ENCODE measurements around the gene FOXR1.

The FOXR1 gene

DNA sequence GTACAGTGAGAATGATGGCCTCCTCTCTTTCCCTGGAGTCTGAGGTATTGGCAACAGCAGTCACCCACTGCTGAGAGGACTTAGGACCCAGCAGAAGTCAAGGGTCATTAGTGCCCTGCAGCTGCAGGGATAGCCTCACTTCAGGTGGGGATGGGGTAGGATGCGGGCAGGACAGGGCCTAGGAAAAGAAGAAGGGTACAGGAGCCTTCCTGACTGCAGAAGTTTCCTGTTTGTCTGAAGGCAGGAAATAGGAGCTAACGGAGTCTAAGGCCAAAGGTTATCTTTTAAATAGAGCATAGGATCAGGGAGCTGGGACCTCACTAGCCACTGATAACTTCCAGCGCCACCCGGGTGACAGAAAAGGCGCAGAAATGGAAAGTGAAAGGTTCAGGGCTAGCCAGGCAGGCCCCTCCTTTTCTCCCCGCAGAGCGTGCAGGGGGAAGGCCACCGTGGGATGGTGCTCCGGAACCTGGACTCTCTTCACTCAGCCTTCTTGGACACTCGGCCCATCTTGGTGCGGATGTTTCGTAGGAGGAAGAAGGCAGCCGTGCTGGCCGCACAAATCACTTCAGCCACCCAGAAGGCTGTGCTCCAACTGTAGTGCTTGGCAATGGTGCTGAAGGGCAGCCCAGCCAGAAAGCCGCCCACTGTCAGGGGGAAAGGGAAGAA, 53.0 kb downstream of the FOXR1 start:
- Mint-ChIP-seq H3K27me3 (ENCODE audit: low read depth) (no peaks in the 10 kb centered on the region), H3K27ac (peak overlapping the region; percentile 52), H3K4me1 (ENCODE audit: low read depth) (peaks cover 32% of the 10 kb centered on the region), H3K9me3 (no peaks in the 10 kb centered on the region), H3K4me3 (no peak overlapping the region), H3K36me3 (ENCODE audit: low read depth) (peaks cover 41% of the 10 kb centered on the region)

DNA sequence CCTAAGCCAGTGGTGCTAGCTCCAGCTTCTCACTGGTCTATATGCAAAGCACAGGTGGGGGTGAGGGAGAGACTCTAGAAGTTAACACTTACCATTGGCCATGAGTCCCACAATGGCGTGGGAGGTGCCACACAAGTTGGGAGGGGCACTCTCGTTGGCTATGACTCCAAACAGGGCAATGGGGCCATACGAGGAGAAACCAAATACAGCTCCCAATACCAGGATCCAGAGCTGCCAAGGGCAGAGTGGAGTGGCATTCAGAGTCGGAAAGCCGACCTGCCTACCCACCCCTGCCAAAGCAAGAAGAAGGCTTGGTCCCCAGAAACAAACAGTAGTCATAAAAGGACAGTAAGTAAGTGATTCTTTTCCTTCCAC, 53.5 kb downstream of the FOXR1 start:
- H3K27me3 Mint-ChIP-seq (ENCODE audit: low read depth), result no peaks in the 10 kb centered on the region
- H3K4me1 Mint-ChIP-seq (ENCODE audit: low read depth), result peaks cover 31% of the 10 kb centered on the region
- no peak overlapping the region for H3K27ac Mint-ChIP-seq
- H3K36me3 Mint-ChIP-seq (ENCODE audit: low read depth), result peaks cover 36% of the 10 kb centered on the region
- no peak overlapping the region for H3K4me3 Mint-ChIP-seq
- no peaks in the 10 kb centered on the region for H3K9me3 Mint-ChIP-seq

DNA sequence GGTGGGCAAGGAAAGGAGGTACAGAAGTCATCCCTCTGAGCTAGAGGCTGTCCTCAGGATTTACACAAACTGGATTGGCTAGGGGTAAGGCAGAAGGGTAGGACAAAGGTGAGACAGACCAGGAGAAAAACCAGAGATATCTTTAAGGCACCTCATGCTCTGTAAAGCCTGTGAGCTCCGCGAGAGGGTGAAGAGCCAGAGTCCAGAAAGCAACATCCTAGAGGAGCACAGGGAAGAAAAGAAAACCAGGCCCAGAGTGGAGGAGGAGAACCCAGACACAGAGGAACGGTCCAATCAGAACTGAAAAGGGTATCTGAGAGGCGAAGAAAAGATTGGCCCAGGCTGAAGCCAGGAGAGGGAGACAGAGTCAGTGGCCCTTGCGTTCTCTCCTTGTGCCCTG, 54.0 kb downstream of the FOXR1 start:
- H3K4me1 Mint-ChIP-seq (ENCODE audit: low read depth), result peaks cover 30% of the 10 kb centered on the region
- H3K4me3 Mint-ChIP-seq, result no peak overlapping the region
- no peaks in the 10 kb centered on the region for H3K9me3 Mint-ChIP-seq
- peaks cover 35% of the 10 kb centered on the region for H3K36me3 Mint-ChIP-seq (ENCODE audit: low read depth)
- no peaks in the 10 kb centered on the region for H3K27me3 Mint-ChIP-seq (ENCODE audit: low read depth)
- peak overlapping the region; percentile 41 for H3K27ac Mint-ChIP-seq

DNA sequence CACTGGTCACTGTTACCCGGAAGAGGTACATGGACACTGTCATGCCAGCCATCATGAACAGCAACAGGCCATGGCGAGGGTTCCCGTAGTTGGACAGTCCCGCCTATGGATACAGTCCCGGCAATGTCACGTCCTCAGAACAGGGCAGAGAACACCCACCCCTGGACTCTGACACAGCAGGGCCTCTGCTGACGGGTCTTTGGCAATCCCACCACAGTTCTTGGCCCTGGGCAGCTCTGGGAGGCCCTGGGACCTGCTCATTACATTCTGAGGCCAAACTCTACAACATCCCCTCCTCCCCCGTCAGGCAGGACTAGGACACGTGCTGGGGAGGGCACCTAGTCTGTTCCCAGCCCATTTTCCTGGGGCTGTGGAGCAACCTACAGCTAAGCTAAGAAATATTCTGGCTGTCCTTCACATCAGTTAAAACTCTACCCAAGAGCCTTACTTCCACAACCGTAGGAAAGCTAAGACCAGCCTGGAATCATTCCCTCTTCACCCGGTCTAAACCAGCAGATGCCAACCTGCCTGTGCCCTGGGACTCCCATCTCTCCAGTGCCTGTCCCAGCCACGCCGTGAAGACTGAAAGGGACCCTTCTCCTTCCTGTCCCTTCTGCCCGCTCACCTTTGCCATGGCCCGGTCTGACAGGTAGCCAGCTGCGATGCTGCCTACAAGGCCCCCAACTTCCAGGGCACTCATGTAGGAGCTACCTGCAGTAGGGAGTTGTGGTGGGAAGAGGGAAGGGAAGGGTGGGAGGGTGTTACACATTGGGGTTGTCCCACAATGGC, 54.6 kb downstream of the FOXR1 start:
- peaks cover 30% of the 10 kb centered on the region for H3K4me1 Mint-ChIP-seq (ENCODE audit: low read depth)

DNA sequence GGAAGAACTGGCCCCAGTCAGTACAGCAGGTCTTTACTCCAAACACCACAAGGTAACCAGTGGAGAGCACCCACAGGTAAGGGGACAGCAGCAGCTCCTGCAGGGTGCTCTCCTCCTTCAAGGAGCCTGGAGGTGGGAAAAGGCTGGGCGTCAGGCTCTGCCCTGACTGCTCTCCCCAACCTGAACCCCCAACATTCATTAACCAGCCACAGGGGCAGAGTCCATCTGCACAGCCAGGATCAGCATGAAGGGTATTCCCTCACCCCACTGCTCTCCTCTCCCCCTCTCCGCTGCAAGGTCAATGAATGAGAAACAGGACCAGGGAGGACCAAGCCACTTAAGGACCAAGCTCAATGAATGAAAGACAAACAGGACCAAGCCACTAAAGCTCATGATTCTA, 55.4 kb downstream of the FOXR1 start:
- no peak overlapping the region for H3K27ac Mint-ChIP-seq
- H3K36me3 Mint-ChIP-seq (ENCODE audit: low read depth), result peaks cover 26% of the 10 kb centered on the region
- H3K9me3 Mint-ChIP-seq, result no peaks in the 10 kb centered on the region
- H3K4me1 Mint-ChIP-seq (ENCODE audit: low read depth), result peaks cover 26% of the 10 kb centered on the region
- no peaks in the 10 kb centered on the region for H3K27me3 Mint-ChIP-seq (ENCODE audit: low read depth)
- no peak overlapping the region for H3K4me3 Mint-ChIP-seq

More for the DNA sequence above, 54.6 kb downstream of the FOXR1 start:
- Mint-ChIP-seq H3K36me3 (ENCODE audit: low read depth) (peaks cover 34% of the 10 kb centered on the region), H3K27ac (no peak overlapping the region), H3K4me3 (no peak overlapping the region), H3K27me3 (ENCODE audit: low read depth) (no peaks in the 10 kb centered on the region), H3K9me3 (no peaks in the 10 kb centered on the region)

DNA sequence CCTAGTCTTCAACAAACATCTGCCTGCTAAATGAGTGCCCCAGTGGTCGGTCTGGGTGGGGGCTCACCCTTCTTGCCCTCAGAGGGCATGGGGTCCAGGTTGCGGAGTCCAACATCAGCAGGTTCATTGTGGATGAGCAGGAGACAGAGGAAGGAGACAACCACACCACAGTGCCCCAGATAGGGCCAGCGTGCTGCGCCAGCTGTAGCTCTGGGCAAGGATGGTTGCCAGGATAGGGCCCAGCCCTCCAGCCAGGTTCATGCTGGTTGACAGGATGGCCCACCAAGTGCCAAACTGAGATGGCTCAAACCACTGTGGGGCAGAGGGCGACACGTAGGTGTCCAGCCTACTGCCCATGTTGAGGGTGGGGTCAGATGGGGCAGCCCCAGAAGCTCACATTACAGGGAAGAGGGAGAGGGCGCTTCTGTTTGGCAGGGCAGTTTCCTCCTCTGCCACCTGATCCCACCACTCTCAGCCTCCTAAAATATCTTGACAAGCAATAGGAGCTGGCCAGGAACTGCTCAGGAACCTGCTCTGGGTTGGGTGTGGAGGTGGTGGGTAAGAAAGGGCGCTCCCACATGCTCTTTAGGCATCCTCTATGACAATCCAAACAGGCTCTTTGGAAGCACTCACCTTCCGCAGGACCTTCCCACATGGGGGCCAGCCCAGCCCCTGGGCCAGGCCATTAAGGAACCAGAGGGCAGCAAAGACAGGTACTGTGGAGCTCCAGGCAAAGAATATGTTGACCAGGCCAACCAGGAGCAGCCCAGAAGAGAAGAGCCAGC, 56.2 kb downstream of the FOXR1 start:
- Mint-ChIP-seq H3K4me1 (ENCODE audit: low read depth) (peaks cover 24% of the 10 kb centered on the region), H3K27ac (peak overlapping the region; percentile 26), H3K9me3 (no peaks in the 10 kb centered on the region), H3K36me3 (ENCODE audit: low read depth) (peaks cover 22% of the 10 kb centered on the region), H3K4me3 (no peak overlapping the region), H3K27me3 (ENCODE audit: low read depth) (no peaks in the 10 kb centered on the region)

DNA sequence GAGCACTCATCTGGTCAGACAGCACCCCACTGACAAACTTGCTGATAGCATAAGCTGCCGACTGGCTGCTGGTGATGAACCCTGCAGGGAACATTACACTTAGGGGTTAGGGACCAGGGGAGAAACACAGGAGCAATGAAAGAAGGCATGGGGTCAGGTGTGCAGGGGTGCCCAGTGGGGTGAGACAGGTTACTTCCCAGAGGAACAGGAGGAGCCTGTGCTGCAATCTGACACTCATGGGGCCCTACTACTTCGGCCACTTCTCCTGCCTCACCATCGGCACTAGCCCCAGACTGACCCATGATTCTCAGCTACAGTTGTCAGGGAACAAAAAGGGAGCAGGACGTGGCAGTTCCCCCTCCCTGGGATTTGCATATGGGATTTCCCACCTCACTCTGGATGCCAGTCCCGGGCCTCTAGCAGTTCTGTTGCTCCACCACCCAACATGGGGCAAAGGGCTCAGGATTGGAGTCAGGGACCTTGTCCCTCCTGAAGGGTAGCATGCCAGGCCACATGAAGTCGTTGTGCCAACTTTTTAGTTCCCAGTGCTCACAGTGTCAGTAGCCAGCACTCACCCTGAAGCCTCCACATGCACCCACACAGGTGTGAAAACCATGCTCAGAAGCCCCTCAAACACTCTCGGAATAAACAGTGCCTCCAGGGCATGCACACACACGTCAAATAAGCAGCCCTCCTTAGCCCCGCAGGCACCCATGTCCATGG, 56.9 kb downstream of the FOXR1 start:
- no peaks in the 10 kb centered on the region for H3K9me3 Mint-ChIP-seq
- peaks cover 20% of the 10 kb centered on the region for H3K36me3 Mint-ChIP-seq (ENCODE audit: low read depth)
- H3K27ac Mint-ChIP-seq, result no peak overlapping the region
- peaks cover 22% of the 10 kb centered on the region for H3K4me1 Mint-ChIP-seq (ENCODE audit: low read depth)
- H3K4me3 Mint-ChIP-seq, result no peak overlapping the region
- no peaks in the 10 kb centered on the region for H3K27me3 Mint-ChIP-seq (ENCODE audit: low read depth)

DNA sequence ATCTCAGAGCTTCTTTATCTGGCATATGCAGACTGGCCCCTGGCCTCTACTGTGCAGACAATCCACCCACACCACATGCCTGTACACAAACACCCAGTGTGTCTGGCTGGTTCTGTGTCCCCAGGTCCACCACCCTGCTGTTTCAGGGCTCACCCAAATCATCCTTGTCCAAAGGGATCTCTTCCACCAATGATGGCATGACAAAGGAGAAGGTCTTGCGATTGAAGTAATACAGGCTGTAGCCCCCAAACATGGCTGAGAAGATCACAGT, 57.4 kb downstream of the FOXR1 start:
- H3K9me3 Mint-ChIP-seq, result no peaks in the 10 kb centered on the region
- H3K27me3 Mint-ChIP-seq (ENCODE audit: low read depth), result no peaks in the 10 kb centered on the region
- no peak overlapping the region for H3K27ac Mint-ChIP-seq
- H3K4me1 Mint-ChIP-seq (ENCODE audit: low read depth), result peaks cover 20% of the 10 kb centered on the region
- H3K4me3 Mint-ChIP-seq, result peak overlapping the region; percentile 77
- peaks cover 17% of the 10 kb centered on the region for H3K36me3 Mint-ChIP-seq (ENCODE audit: low read depth)

DNA sequence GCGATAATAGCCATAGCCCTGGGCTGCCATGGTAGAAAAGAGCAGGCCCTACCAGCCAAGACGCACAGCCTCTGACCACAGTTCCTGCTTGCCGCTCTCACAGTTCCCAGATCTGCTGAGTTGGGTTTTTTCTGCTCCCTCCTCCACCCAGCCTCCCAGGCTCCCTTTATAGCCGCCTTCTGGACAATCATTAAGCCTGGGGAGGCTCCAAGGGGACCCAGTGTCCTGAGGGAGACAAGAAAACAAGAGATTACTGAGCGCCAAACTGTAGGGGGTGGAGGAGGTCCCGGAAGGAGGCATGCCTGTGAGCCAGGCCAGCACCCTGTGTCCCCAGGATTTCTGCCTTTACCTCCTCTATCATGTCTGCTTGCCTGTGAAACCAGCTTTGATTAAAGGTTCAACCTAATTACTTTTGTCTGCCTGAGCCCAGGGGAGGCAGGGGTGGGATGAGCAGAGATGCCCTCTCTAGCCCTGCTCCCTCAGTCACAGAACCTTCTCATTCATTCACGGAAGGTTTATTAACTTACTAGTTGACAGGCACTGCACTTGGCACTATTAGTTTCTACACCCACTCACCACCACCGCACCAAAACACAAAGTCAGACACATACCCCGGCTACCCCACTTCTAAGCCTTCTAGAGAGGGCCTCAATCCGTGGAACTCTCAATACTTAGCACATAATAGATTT, 57.9 kb downstream of the FOXR1 start:
- Mint-ChIP-seq H3K36me3 (ENCODE audit: low read depth) (peaks cover 12% of the 10 kb centered on the region), H3K27me3 (ENCODE audit: low read depth) (no peaks in the 10 kb centered on the region), H3K9me3 (no peaks in the 10 kb centered on the region), H3K27ac (peak overlapping the region; percentile 70), H3K4me3 (peak overlapping the region; percentile 77), H3K4me1 (ENCODE audit: low read depth) (peaks cover 18% of the 10 kb centered on the region)

DNA sequence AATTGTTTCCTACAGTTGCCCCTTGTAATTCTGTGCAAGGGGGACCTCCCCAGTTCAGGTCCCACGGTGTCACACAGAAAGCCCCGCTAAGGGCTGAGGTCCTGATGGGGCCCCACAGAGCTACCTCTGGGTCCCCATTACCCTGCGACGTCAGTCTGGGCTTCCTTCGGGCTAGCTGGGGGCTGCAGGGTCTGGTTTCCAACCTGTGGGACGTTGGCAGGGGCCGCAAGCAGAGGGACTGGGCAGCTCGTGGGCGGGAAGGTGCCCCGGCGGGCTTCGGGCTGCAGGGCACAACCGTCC, 58.4 kb downstream of the FOXR1 start:
- no peaks in the 10 kb centered on the region for H3K9me3 Mint-ChIP-seq
- H3K36me3 Mint-ChIP-seq (ENCODE audit: low read depth), result peaks cover 8% of the 10 kb centered on the region
- no peaks in the 10 kb centered on the region for H3K27me3 Mint-ChIP-seq (ENCODE audit: low read depth)
- H3K27ac Mint-ChIP-seq, result peak overlapping the region; percentile 70
- H3K4me1 Mint-ChIP-seq (ENCODE audit: low read depth), result peaks cover 17% of the 10 kb centered on the region
- peak overlapping the region; percentile 77 for H3K4me3 Mint-ChIP-seq

DNA sequence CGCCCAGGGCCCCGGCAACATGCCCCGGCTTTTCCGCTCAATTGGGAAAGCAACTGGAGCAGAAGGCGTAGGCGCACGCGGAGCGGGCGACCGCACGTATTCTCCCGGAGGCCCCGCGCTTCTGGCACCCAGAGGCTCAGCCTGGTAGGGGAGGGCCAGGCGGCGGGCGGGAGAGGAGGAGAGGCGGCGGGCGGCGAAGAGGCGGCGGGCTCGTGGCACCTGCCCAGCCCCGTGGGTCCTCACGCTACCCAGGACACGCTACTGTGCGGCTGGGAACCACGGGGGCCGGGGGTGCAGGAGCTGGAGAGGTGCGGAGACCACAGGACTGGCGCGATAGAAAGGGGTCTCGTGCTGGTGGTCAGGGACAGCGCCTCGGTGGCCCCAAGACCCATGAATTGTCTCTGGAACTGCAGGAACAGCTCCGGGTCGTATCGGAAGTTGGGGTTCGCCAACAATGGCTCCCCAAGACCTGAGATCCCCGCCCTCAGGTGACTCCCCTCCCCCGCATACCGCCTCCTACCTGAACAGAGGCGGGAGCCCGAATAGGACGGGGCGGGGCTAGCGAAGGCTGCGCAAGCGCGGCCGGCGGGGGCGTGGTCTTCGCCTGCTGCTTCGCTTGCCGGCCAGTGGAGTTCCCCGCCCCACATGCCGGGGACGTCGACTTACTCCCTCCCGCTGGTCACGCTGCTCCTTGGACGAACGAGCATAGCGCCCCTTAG, 58.9 kb downstream of the FOXR1 start, which contains the start of gene SLC37A4:
Gene SLC37A4 (minus strand): TSS at position 549 of the 719 bp plus-strand sequence.
- peaks cover 17% of the 10 kb centered on the region for H3K4me1 Mint-ChIP-seq (ENCODE audit: low read depth)

More for the DNA sequence above, 58.9 kb downstream of the FOXR1 start, which contains the start of gene SLC37A4:
- H3K27me3 Mint-ChIP-seq (ENCODE audit: low read depth), result no peaks in the 10 kb centered on the region
- peaks cover 4% of the 10 kb centered on the region for H3K36me3 Mint-ChIP-seq (ENCODE audit: low read depth)
- H3K4me3 Mint-ChIP-seq, result peak within 1 kb of the TSS; percentile 77
- no peaks in the 10 kb centered on the region for H3K9me3 Mint-ChIP-seq
- H3K27ac Mint-ChIP-seq, result peak within 1 kb of the TSS; percentile 74
